ENCODE results near the gene TSC2. TPM values are rescaled to one million over a fixed set of nuclear protein-coding genes. Genes with fewer than 3 reads are reported as not detected.

Gene TSC2
- total RNA-seq, 1 donor: 78.9 TPM

- Histone ChIP-seq H3K27ac (ENCODE audit: low read depth, low read length) (no peak overlapping the region), H3K4me2 (ENCODE audit: insufficient read depth, low read length) (no peak overlapping the region), H3K79me2 (ENCODE audit: insufficient read depth, low read length) (no peaks in the 10 kb centered on the region), H3K4me1 (ENCODE audit: insufficient read depth, low read length) (no peaks in the 10 kb centered on the region), H3K9me3 (ENCODE audit: low read depth, low read length) (no peaks in the 10 kb centered on the region), H3K27me3 (ENCODE audit: insufficient read depth, low read length) (no peaks in the 10 kb centered on the region), H3K36me3 (ENCODE audit: insufficient read depth, low read length) (peaks cover 57% of the 10 kb centered on the region), H4K20me1 (ENCODE audit: insufficient read depth, low read length) (peaks cover 16% of the 10 kb centered on the region), H2AFZ (ENCODE audit: low read length) (no peak overlapping the region), H3K4me3 (ENCODE audit: insufficient read depth, low read length) (no peak overlapping the region)
- TF ChIP-seq, protein P1, sequence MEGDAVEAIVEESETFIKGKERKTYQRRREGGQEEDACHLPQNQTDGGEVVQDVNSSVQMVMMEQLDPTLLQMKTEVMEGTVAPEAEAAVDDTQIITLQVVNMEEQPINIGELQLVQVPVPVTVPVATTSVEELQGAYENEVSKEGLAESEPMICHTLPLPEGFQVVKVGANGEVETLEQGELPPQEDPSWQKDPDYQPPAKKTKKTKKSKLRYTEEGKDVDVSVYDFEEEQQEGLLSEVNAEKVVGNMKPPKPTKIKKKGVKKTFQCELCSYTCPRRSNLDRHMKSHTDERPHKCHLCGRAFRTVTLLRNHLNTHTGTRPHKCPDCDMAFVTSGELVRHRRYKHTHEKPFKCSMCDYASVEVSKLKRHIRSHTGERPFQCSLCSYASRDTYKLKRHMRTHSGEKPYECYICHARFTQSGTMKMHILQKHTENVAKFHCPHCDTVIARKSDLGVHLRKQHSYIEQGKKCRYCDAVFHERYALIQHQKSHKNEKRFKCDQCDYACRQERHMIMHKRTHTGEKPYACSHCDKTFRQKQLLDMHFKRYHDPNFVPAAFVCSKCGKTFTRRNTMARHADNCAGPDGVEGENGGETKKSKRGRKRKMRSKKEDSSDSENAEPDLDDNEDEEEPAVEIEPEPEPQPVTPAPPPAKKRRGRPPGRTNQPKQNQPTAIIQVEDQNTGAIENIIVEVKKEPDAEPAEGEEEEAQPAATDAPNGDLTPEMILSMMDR (IDR thresholded peaks at IDR 0.05; ENCODE audit: extremely low read depth, low read depth, low read length): no peak
- DNase-seq (ENCODE audit: insufficient read length, low spot score, missing footprints): peak; percentile 96
Measured at GRCh38 chr16:2084895-2085625, 37.3 kb downstream of the TSC2 start.

DNA sequence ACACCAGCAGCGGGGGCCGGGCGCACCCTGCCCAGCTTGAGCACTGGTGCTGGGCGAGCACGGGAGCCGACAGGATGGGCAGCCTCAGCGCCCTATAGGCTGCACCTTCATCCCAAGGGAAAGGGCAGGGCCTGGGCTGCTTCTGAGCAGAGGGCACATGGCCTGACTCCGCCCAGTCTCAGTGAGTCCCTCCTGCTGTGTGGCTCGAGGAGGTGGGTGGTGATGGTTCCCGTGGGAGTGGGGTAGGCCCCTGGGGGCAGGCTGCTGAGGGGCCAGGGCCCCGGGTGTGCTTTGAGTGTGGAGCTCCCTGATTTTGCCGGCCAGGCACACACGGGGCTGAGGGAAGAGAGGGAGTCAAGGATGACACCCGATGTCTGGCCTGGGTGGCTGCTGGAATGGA, 37.9 kb downstream of the TSC2 start:
- H3K9me3 ChIP-seq (ENCODE audit: low read depth, low read length): no peaks in the 10 kb centered on the region
- no peaks in the 10 kb centered on the region for H3K27me3 ChIP-seq (ENCODE audit: insufficient read depth, low read length)
- H3K4me3 ChIP-seq (ENCODE audit: insufficient read depth, low read length): no peak overlapping the region
- no peaks in the 10 kb centered on the region for H3K79me2 ChIP-seq (ENCODE audit: insufficient read depth, low read length)
- H3K36me3 ChIP-seq (ENCODE audit: insufficient read depth, low read length): peaks cover 62% of the 10 kb centered on the region
- H2AFZ ChIP-seq (ENCODE audit: low read length): no peak overlapping the region
- peaks cover 20% of the 10 kb centered on the region for H4K20me1 ChIP-seq (ENCODE audit: insufficient read depth, low read length)
- no peak overlapping the region for H3K27ac ChIP-seq (ENCODE audit: low read depth, low read length)
- H3K4me2 ChIP-seq (ENCODE audit: insufficient read depth, low read length): no peak overlapping the region
- peak; percentile 98 for DNase-seq (ENCODE audit: insufficient read length, low spot score, missing footprints)
- TF ChIP-seq, protein P1 (IDR thresholded peaks at IDR 0.05; ENCODE audit: extremely low read depth, low read depth, low read length): no peak
- no peaks in the 10 kb centered on the region for H3K4me1 ChIP-seq (ENCODE audit: insufficient read depth, low read length)

DNA sequence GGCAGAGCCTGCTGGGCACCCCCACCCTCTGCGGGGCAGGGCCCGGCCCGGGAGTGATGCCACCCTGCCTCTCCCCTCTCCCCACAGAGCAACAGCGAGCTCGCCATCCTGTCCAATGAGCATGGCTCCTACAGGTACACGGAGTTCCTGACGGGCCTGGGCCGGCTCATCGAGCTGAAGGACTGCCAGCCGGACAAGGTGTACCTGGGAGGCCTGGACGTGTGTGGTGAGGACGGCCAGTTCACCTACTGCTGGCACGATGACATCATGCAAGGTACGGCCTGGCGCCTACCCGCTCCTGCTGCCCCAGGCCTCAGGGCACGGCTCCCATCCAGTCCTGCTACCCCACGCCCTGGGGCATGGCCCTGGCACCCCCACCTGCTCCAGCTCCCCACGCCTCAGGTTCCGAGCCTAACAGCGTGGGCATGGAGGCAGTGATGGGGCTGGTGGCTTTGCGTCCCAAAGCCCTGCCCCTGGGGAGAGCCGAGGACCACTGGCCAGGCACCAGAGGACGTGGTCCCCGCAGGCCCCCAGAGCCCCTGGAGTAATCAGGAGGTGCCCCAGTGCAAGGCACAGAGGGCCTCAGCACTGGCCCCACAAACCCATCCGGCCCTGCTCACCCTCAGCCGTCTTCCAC, 38.4 kb downstream of the TSC2 start:
- Histone ChIP-seq H3K36me3 (ENCODE audit: insufficient read depth, low read length) (peaks cover 59% of the 10 kb centered on the region), H4K20me1 (ENCODE audit: insufficient read depth, low read length) (peaks cover 23% of the 10 kb centered on the region), H2AFZ (ENCODE audit: low read length) (no peak overlapping the region), H3K4me3 (ENCODE audit: insufficient read depth, low read length) (no peak overlapping the region), H3K27me3 (ENCODE audit: insufficient read depth, low read length) (no peaks in the 10 kb centered on the region), H3K4me1 (ENCODE audit: insufficient read depth, low read length) (no peaks in the 10 kb centered on the region), H3K9me3 (ENCODE audit: low read depth, low read length) (no peaks in the 10 kb centered on the region), H3K27ac (ENCODE audit: low read depth, low read length) (no peak overlapping the region), H3K79me2 (ENCODE audit: insufficient read depth, low read length) (no peaks in the 10 kb centered on the region), H3K4me2 (ENCODE audit: insufficient read depth, low read length) (no peak overlapping the region)
- peak; percentile 94 for DNase-seq (ENCODE audit: insufficient read length, low spot score, missing footprints)
- TF ChIP-seq, protein P1 (IDR thresholded peaks at IDR 0.05; ENCODE audit: extremely low read depth, low read depth, low read length): no peak

Measured in osteoblast (primary cell).